GM18507 (cell line): ENCODE results near the gene MFSD6.
"Not testable (repeated sequence)": the region's sequence is repeated elsewhere in the genome, so short reads cannot be mapped to it uniquely, and the experiment has no call there.

Experiments
- DNase-seq: peaks from one replicate; pipeline ENCODE4 v3.0.0; 2011; ENCODE audit warnings: low read depth; ENCODE audit not compliant: insufficient read length; ENCODE audit errors: extremely low spot score
- FAIRE-seq: peaks from 2 replicates; lab custom pipeline; 2011; peaks lifted over from hg19 to GRCh38; lab: Jason Lieb, UNC

MFSD6 gene

DNA sequence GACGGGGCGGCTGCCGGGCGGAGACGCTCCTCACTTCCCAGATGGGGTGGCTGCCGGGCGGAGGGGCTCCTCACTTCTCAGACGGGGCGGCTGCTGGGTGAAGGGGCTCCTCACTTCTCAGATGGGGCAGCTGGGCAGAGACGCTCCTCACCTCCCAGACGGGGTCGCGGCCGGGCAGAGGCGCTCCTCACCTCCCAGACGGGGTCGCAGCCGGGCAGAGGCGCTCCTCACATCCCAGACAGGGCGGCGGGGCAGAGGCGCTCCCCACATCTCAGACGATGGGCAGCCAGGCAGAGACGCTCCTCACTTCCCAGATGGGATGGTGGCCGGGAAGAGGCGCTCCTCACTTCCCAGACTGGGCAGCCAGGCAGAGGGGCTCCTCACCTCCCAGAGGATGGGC lies 22.7 kb downstream of the MFSD6 start:
- not testable (repeated sequence) for FAIRE-seq

DNA sequence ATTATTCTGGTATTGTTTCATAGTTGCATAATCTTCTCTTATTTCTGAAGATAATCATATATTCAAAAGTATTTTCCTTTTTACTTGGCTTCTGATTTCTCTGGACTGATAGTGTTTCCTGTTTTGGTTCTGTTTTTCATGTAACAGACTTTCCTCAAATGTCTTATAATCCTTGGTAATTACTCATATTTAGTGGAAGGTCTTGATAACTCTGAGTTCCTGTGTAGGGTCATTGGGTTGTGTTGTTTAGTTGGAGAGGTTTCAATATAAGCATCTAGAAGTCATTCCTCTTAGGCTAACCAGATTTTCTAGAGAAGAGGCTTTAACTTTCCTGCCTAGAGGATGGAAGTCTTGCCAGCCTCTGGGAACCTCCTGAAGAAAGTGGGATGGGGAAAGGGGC lies 23.8 kb downstream of the MFSD6 start:
- no peak for FAIRE-seq
- DNase-seq = no peak

More for the DNA sequence above, 22.7 kb downstream of the MFSD6 start:
- not testable (repeated sequence) for DNase-seq

DNA sequence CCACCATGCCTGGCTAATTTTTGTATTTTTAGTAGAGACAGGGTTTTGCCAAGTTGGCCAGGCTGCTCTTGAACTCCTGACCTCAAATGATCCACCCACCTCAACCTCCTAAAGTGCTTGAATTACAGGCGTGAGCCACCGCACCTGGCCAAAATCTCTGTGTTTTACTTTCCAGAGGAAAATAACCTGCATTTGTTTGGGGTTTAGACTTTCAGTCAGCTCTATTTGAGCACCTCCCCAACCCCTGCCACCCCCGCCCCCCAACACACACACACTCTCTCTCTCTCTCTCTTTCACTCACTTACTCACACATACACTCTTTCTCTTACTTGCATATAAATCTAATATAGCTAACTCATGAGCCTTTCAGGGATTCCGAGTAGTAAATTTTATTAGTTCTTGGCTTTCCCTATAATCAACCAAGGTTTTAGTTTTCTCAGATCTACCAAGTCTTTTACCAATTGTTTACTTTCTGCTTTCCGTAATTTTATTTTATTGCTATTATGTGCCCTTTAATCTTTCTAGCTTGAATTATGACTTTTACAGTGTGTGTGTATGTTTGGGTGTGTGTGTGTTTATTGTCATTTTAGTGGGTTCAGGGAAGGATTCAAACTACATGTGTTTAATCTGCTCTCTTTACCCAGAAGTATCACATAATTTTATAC lies 24.5 kb downstream of the MFSD6 start:
- DNase-seq = no peak
- FAIRE-seq = no peak

DNA sequence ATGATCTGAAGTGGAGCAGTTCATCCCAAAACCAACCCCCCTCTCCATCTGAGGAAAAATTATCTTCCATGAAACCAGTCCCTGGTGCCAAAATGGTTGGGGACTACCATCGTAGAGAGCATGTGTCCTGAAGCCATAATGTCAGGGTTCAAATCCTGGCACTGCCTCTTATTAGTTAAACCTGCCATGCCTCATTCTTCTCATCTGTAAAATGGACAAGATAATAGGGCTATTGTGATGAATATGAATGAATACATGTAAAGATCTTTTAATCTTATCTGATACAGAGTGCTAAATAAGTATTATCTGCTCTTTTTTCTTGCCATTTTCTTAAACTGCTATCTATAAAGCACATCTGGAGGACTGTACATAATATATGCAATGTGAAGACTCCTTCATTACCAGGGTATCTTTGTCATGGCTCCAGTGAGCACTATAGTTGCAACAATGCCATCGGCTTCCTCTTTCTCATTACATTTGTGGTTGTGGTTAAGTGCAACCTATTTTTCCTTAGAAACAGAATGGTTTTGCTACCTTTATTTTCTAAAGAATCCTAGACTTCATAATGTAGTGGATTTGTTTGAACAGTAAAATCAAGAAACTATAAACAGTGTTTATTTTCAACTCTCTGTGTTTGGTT lies 27.0 kb downstream of the MFSD6 start:
- no peak for DNase-seq
- no peak for FAIRE-seq

DNA sequence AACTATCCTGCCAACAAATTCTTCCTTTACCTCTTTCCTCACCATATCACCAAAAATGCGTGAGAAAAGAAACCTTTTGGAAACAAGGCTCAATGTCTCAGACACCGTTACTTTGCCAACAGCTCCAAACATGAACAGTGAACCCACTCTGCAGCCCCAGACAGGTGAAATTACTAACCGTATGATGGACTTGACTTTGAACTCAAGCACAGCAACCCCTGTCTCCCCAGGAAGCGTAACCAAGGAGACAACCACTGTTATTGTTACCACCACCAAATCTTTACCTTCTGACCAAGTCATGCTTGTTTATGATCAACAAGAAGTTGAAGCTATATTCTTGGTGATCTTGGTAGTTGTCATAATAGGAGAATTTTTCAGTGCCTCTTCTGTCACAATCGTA lies 28.4 kb downstream of the MFSD6 start:
- DNase-seq (no peak), FAIRE-seq (no peak)

DNA sequence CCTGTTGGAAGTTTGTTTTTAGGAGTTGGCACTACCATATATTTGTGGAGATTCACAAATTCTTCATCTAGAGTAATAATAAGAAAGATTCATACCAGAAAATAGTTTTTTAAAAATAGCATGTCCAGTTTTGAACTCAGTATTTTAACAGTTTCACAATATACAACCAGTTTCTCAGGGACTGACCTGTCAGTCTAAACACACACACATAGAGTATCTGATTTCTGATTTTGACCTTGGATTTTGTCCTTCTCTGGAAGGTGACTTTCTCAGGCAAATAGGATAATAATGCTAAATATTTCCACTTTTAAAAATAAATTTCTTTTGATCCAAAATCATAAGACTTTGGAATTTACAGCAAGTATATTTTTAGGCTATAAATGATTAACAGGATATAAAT lies 32.0 kb downstream of the MFSD6 start:
- peak; percentile 62 for FAIRE-seq
- no peak for DNase-seq

DNA sequence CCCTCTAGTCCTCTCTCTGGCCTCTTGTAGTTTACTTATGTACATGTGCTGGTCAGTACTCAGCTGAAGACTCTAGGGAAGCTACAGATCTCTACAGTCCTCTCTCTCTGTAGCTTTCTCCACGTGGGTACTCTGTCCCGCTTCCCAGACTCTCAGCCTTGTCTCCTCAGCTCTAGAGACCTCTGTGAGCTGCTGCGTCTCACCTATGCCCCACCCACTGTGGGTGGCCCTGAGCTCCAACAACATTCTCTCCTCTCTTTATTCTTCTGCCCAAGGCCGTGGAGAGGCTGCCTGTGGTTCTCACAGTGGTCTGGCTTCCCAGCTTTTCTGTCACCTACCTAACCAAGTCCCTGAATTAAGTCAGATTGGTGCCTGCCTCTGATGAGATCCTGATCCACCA lies 33.4 kb downstream of the MFSD6 start:
- FAIRE-seq (no peak), DNase-seq (no peak)

DNA sequence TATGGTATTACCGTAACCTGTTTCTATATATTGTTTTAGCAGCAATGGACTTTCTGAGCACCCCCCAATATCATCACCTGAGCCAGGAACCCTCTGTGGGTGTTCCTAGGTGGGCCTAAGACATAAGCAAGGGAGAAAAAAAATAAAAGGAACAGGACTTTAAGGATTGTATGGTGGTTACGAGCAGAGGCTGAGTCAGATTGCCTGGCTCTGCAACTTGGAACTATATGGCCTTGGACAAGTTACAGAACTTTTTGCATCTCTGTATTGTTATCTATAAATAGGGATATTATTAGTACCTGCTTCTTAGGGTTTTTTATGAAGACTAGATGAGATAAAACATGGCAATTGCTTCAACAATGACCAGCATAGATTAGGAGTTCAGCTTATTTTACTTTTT lies 34.9 kb downstream of the MFSD6 start:
- FAIRE-seq (no peak), DNase-seq (no peak)

DNA sequence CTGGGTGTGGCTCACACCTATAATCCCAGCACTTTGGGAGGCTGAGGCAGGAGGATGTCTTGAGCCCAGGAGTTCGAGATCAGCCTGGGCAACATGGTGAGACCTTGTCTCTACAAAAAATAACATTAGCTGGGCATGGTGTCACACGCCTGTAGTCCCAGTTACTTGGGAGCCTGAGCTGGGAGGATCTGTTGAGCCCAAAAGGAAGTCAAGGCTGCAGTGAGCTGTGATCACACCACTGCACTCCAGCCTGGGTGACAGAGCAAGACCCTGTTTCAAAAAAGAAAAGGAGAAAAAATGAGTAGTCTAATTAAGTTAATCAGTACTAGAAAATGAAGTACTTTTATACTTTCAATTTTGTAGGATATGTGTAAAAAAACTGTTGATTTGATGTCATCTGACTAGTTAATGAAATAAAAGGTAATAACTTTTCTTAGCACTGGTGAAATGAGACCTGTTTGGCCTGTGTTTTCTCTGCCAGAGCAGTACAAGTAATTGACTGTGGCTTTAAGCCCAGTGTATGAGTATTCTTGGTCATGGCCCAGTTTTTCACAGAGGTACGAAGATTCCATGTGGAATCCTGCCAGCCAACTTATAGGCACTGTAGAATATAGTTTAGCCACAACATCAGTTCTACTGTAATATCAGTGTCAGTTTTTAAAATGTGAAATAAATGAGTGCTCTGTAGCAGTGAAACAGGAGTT lies 35.8 kb downstream of the MFSD6 start:
- DNase-seq (no peak), FAIRE-seq (peak; percentile 9)

DNA sequence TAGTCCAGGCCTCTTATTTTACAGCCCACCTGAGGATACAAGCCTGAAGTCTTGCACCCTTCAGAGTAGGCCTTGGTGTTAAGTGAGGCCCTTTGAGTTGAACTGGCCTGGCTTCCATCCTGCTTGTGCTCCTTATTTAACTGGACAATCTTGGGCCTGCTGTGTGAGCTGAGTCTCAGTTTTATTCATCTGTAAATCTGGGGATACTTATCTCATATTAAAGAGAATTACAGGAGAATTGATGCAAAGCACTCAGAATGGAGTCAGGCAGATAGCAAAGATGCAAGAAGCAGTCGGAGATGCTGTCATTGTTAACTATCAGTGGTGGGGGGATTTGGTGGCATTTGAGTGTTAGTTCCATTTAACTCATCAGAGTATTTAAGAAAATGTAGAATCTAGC lies 36.8 kb downstream of the MFSD6 start:
- no peak for DNase-seq
- FAIRE-seq = no peak

DNA sequence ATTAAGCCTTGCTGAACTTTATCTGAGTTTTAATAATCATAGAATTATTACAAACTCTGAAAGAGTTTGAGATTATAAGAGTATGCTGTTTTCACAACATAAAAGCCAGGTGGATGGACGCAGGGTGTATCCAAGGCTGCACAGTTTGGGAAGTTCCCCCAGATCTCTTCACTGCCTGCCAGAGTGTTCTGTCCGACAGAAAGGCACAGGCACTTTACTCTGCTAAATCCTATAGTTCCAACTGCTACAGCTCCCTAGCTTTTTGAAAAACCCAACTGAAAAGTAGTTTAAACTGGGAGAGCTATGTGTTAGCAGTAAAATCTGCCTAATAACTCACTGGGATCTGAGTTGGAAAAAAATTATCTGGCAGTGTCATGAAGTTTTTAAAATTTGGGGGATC lies 38.0 kb downstream of the MFSD6 start:
- FAIRE-seq (no peak), DNase-seq (no peak)

DNA sequence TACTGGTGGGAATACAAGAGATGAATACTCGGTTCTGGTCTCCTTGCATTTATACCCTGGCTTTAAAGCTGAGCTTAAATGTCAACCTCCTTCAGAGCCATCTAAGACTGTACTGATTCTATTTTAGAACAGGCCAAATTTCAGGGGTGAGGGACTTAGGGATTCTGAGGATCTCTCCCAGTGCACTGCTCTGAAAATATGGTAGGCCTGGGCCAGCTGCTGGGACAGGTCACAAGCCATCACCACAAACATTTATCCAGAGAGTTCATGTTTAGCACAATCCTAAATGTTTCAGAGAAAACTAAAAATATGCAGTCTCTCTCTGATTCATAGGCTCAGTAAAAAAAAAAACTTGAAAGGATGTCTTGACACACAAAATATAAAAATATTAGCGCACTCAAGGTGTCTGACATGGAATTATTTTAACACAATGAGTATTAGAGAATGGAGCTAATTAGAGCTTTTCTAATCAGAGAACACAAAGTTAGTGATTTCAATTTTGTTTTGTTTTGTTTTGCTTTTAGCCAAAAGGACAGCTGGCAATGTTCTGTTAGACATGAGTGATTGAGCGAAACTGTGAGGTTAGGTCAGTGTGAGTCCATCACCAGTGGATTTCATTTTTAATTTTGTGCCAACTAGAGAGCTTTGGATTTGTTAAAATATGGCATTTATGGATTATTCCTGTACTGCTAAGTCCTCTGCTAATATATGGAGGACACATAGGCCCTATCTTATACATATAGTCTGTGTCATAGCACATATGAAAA lies 38.8 kb downstream of the MFSD6 start:
- DNase-seq (no peak), FAIRE-seq (no peak)

DNA sequence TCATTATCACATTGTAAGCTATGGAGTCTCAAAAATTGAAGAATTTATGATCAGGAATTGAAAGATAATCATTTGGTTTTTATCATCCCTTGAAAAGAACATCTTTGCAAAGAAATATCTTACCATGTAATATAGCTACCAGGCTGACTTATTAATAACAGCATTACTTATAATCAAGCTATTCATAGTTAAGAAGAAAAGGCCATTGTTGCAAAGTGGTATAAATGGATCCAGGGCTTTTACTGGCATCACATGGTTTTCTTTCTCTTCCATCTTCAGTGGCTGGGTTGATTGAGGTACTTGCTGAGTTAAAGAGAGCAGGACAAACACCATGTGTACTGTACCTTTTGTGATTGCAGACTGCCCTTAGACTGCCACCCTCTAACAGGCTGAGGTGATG lies 39.6 kb downstream of the MFSD6 start:
- FAIRE-seq (no peak), DNase-seq (no peak)

DNA sequence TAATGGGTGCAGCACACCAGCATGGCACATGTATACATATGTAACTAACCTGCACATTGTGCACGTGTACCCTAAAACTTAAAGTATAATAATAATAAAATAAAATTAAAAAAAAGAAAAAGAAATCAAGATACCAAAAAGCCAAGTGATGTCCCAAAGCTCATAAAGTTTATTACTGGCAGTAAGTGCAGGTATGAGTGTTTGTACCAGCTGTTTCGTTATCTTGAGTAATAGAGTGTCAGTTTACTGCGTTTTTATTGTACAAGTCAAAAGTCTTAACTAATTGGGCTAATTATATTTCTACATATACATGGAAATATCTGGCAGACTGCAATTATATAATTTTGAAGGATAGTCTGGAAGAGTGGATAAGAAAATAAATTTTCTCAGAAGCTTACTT lies 41.8 kb downstream of the MFSD6 start:
- DNase-seq (no peak), FAIRE-seq (no peak)

DNA sequence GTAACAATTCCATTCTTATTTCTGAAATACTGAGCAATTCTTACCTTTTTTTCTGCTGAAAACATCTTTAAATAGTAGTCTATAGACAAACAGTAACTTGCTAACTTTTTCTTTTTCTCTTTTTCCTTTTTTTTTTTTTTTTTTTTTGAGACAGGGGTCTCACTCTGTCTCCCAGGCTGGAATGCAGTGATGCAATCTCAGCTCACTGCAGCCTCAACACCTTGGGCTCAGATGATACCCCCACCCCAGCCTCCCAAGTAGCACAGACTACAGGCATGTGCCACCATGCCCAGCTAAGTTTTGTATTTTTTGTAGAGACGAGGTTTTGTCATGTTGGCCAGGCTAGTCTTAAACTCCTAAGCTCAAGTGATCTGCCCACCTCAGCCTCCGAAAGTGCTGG lies 42.2 kb downstream of the MFSD6 start:
- DNase-seq (no peak), FAIRE-seq (no peak)

DNA sequence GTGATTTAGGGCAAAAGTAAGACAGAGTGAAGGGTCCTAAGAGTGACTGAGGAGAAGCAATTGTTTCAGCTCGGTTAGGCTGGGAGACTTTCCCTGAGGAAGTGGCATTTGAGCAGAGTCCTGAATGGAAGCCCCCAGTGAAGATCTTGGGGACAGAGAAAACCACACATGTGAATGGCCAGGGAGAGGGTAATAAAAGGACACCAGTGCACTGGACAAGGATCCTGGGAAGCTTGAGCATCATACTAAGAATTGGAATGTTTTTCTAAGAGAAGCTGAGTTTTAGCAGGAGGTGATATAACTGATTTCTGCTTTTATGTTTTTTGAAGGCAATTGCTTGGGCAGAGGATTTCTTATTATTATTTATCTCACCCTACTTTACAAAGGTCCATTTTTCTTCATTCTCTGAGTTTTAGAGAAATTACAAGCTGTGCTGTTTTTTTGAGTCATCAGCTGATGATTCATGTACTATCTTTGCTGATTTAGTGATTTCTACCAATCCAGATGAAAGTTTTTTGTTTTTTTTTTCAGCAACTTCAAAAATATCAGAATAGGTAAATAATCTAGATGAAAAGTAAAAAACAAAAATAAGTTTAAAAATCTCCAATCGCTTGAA lies 43.5 kb downstream of the MFSD6 start:
- no peak for DNase-seq

DNA sequence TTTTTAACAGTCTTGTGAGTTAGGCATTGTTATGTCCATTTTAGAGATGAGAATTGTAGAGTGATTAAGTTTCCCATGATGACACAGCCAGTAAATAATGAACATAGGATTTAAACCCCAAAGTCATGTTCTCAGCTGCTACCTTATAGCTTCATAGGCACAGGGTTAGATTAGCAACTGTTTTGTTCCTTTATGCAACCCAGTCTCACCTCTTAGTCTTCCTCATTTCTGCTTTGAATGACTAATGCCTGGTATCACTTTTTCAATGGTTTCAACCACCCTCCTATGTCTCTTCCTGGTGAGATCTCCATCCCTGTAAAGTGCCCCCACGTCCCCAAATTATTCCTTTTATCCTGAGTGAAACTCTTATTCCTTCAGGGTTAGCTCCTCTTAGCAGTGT lies 44.3 kb downstream of the MFSD6 start:
- FAIRE-seq (peak; percentile 55), DNase-seq (no peak)

More for the DNA sequence above, 43.5 kb downstream of the MFSD6 start:
- FAIRE-seq = no peak

DNA sequence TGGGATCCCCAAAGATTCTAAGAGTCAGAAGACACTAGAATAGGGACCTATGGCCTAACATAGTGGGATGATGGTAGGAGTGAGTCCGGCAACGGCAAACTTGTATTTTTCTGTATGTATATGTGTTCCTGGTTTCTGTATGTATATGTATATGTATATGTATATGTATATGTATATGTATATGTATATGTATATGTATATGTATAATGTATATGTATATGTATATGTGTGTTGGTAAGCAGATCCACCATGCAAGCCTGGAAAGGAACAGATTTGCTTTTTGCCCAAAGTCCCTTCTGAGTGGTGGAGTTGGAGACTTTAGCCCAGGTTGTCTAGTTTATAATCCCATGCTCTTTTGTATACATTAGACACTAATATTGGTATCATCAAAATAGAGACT lies 46.6 kb downstream of the MFSD6 start:
- DNase-seq = no peak
- no peak for FAIRE-seq

DNA sequence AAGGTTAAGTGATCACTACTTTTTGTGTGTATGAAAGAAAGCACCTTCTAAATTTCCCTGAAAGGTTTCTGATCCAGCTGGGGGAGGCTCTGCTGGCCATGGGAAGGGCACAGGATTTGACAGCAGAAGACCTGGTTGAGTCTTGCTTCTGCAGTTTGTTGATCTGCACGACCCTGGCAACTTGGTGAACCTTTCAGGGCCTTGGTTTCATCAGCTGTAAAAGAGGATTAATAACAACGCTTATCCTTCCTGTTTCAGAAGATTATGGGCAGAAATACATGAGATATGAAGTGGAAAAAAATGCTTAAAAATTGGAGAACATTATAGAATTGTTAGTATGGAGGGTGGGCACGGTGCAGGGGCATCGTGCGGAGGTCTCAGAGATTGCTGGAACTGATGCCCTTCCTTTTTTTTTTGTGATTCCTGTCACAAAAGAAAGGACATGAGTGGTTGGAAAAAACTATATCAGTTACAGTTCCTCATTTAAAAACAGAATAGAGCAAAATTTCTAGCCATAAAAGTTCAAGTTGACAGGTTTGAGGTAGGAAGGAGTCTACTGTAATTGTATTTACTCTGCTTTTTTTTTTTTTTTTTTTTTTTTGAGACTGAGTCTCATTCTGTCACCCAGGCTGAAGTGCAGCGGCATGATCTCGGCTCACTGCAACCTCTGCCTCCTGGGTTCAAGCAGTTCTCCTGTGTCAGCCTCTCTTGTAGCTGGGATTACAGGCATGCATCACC lies 47.4 kb downstream of the MFSD6 start:
- no peak for FAIRE-seq
- DNase-seq = no peak
